B cell (primary cell): Measurements from ENCODE around the gene RBX1. TPM values are rescaled to one million over a fixed set of nuclear protein-coding genes. Genes with fewer than 3 reads are reported as not detected.

Experiments
- ATAC-seq: fragments of 200-7000 bp; cut with Tn5 transposase; one replicate; pipeline ENCODE4 v1.10.0; 2021; ENCODE audit warnings: low read depth, mild to moderate bottlenecking, moderate number of reproducible peaks, moderate library complexity
- CTCF ChIA-PET: fragments of 350-600 bp; sonication (Branson Sonifier 250); formaldehyde crosslinking; loops from one replicate; lab custom pipeline; 2021; ENCODE audit warnings: antibody characterized with exemption, inconsistent platforms; lab: Charles Lee
- POLR2A ChIA-PET: fragments of 350-600 bp; sonication (Branson Sonifier 250); formaldehyde crosslinking; loops from one replicate; lab custom pipeline; 2021; ENCODE audit warnings: antibody characterized with exemption; lab: Charles Lee
- DNase-seq: peaks from one replicate; pipeline ENCODE4 v3.0.0; 2013
- H2AFZ ChIP-seq: 2 replicates; pipeline ENCODE4 v1.6.1; 2012; ENCODE audit warnings: mild to moderate bottlenecking, low read depth, low read length; ENCODE audit not compliant: insufficient read depth, poor library complexity, severe bottlenecking
- H3K27ac ChIP-seq, 2 donors: 1 replicate in 1 of 2; 2 replicates in 1 of 2; pipeline ENCODE4 v1.5.1; 2012 to 2013; ENCODE audit warnings: low read length in 2 of 2, mild to moderate bottlenecking in 2 of 2, moderate library complexity in 1 of 2
- H3K27me3 ChIP-seq, 4 experiments: fragments of 200-600 bp in 1 of 4; sonication (generic) in 1 of 4; replicated peaks in 1 of 4; 1 replicate in 2 of 4; 2 replicates in 2 of 4; pipeline versions ENCODE4 v1.6.1 to v1.7.0; 2013 to 2016; ENCODE audit warnings: low read length in 3 of 4, mild to moderate bottlenecking in 2 of 4, mixed read lengths in 1 of 4, moderate library complexity in 1 of 4; ENCODE audit not compliant: insufficient read depth in 4 of 4, control insufficient read depth in 3 of 4; ENCODE audit errors: control extremely low read depth in 1 of 4
- H3K36me3 ChIP-seq, 2 experiments: replicated peaks in 1 of 2; 1 replicate in 1 of 2; 2 replicates in 1 of 2; pipeline versions ENCODE4 v1.6.1 to v1.7.1; 2013; ENCODE audit warnings: low read length in 1 of 2; ENCODE audit not compliant: insufficient read depth in 2 of 2, control insufficient read depth in 1 of 2; ENCODE audit errors: control extremely low read depth in 1 of 2, extremely low read depth in 1 of 2
- H3K4me1 ChIP-seq, 2 donors: fragments of 200-600 bp in 1 of 2; sonication (generic) in 1 of 2; 1 replicate in 1 of 2; 2 replicates in 1 of 2; pipeline versions ENCODE4 v1.5.1 to v1.6.1; 2013 to 2017; ENCODE audit warnings: low read length in 2 of 2; ENCODE audit not compliant: control insufficient read depth in 2 of 2, insufficient read depth in 2 of 2
- H3K4me2 ChIP-seq: replicated peaks from 2 replicates; pipeline ENCODE3; 2012; ENCODE audit warnings: mild to moderate bottlenecking, low read depth, low read length; ENCODE audit not compliant: poor library complexity, severe bottlenecking
- H3K4me3 ChIP-seq, 5 experiments: fragments of 200-600 bp in 1 of 5; sonication (generic) in 1 of 5; 1 replicate in 3 of 5; 2 replicates in 2 of 5; pipeline versions ENCODE4 v1.5.1 to v1.7.0; 2011 to 2016; ENCODE audit warnings: low read length in 4 of 5, mild to moderate bottlenecking in 4 of 5, low read depth in 2 of 5, control low read depth in 1 of 5, moderate library complexity in 1 of 5; ENCODE audit not compliant: insufficient read depth in 1 of 5; ENCODE audit errors: control extremely low read depth in 1 of 5, extremely low read depth in 1 of 5
- H3K79me2 ChIP-seq: fragments of 200-600 bp; sonication (generic); one replicate; pipeline ENCODE4 v1.6.0; 2016; ENCODE audit warnings: low read length; ENCODE audit not compliant: control insufficient read depth, insufficient read depth
- H3K9ac ChIP-seq: fragments of 200-600 bp; sonication (generic); 2 replicates; pipeline ENCODE4 v1.6.1; 2017; ENCODE audit warnings: mild to moderate bottlenecking, low read length, moderate library complexity
- H3K9me3 ChIP-seq, 3 donors: one replicate each; pipeline versions ENCODE4 v1.6.1 to v1.7.1; 2013; ENCODE audit warnings: low read length in 2 of 3; ENCODE audit not compliant: control insufficient read depth in 2 of 3, insufficient read depth in 1 of 3; ENCODE audit errors: control extremely low read depth in 1 of 3
- H4K20me1 ChIP-seq: 2 replicates; pipeline ENCODE4 v1.6.0; 2012; ENCODE audit warnings: mild to moderate bottlenecking, low read length; ENCODE audit not compliant: insufficient read depth, control insufficient read depth, poor library complexity, severe bottlenecking
- H3K27ac Mint-ChIP-seq: one replicate; pipeline ENCODE4 v1.8.0; 2021; ENCODE audit warnings: mixed read lengths
- H3K27me3 Mint-ChIP-seq: one replicate; pipeline ENCODE4 v1.8.0; 2021; ENCODE audit warnings: mixed read lengths
- H3K4me1 Mint-ChIP-seq: one replicate; pipeline ENCODE4 v1.8.0; 2021; ENCODE audit warnings: mixed read lengths
- H3K4me3 Mint-ChIP-seq: one replicate; pipeline ENCODE4 v1.8.0; 2021; ENCODE audit warnings: mixed read lengths
- H3K9me3 Mint-ChIP-seq: one replicate; pipeline ENCODE4 v1.8.0; 2022; ENCODE audit warnings: mixed read lengths; ENCODE audit not compliant: insufficient read depth
- CTCF ChIP-seq: fragments of 200-600 bp; IDR thresholded peaks from one replicate; pipeline ENCODE4 v1.8.0; 2022; ENCODE audit warnings: antibody characterized with exemption, mild to moderate bottlenecking
- EZH2 ChIP-seq: IDR thresholded peaks from 2 replicates; pipeline ENCODE4 v1.6.1; 2012; ENCODE audit warnings: borderline replicate concordance, low read depth, mild to moderate bottlenecking, moderate library complexity, low read length; ENCODE audit not compliant: insufficient read depth, poor library complexity, severe bottlenecking
- WGBS: methylation state at CpG from one replicate; pipeline ENCODE4 v1.1.5; 2013; ENCODE audit warnings: missing lambda C conversion rate; ENCODE audit not compliant: insufficient coverage; 5-methylcytosine and 5-hydroxymethylcytosine counted together
- intact Hi-C: fragments of 100-400 bp; cut with micrococcal nuclease; formaldehyde crosslinking; loops from one replicate; pipeline ENCODE4 v1.10.0; 2022
- polyA minus RNA-seq: library from RNA; depleted of rRNA, polyadenylated mRNA; stranded (reverse); fragments of >200 nt; gene quantifications from 2 replicates; pipeline ENCODE4 v1.2.3, GENCODE V29; 2012
- polyA plus RNA-seq: library from polyadenylated mRNA; depleted of rRNA; stranded (reverse); fragments of >200 nt; gene quantifications from 2 replicates; pipeline ENCODE4 v1.2.3, GENCODE V29; 2012
- total RNA-seq, 2 donors: library from RNA; stranded (reverse); fragments of 120-200 nt in 1 of 2; gene quantifications; 1 replicate in 1 of 2; 2 replicates in 1 of 2; pipeline versions ENCODE4 v1.2.3 to v1.2.4, GENCODE V29; 2013 to 2022

The RBX1 gene
- total RNA-seq (49.8 and 50.7 TPM in 2 replicates), polyA plus RNA-seq (26.8 and 31.7 TPM in 2 replicates), polyA minus RNA-seq (19.5 and 27.1 TPM in 2 replicates)
- total RNA-seq (2013) = 48.5 TPM

GRCh38 chr22:40950962-40951794, at the start of gene RBX1:
Gene RBX1, plus strand, starts transcription at chr22:40951378. Its CDS starts 21 bp downstream, at chr22:40951399.
- Mint-ChIP-seq H3K4me3 (peak within 1 kb of the TSS; percentile 100), H3K27ac (peak within 1 kb of the TSS; percentile 100), H3K4me1 (peaks cover 27% of the 10 kb centered on the region), H3K27me3 (no peaks in the 10 kb centered on the region), H3K9me3 (no peaks in the 10 kb centered on the region)
- under 1% methylated on average over 82 of the region's 86 CpGs for WGBS
- Histone ChIP-seq H3K27me3 (no peaks in the 10 kb centered on the region), H3K79me2 (peaks cover 48% of the 10 kb centered on the region), H3K27ac (peak within 1 kb of the TSS; percentile 99 to 100), H3K4me1 (peaks cover 18 to 21% of the 10 kb centered on the region in 2 donors), H3K9me3 (no peaks in the 10 kb centered on the region), H3K9ac (peak within 1 kb of the TSS; percentile 100), H3K4me2 (peak within 1 kb of the TSS; percentile 97), H2AFZ (peak within 1 kb of the TSS; percentile 77), H3K36me3 (peaks cover 0 to 26% of the 10 kb centered on the region in 2 experiments), H4K20me1 (peaks cover 8% of the 10 kb centered on the region), H3K4me3 (peak within 1 kb of the TSS; percentile 88 to 95 (median 92))
- TF ChIP-seq CTCF = no peak
- TF ChIP-seq EZH2 = no peak
- intact Hi-C loops = loop anchor here (1.0 to 5.0 kb wide), 9 partner anchors 8 to 351 kb away; partner anchors contain the start of genes L3MBTL2, MRTFA, RANGAP1 and ST13
- ChIA-PET POLR2A (interaction anchor here (0.5 to 3.3 kb wide), 18 partner anchors 9 to 1446 kb away, joined by 3 to 90 read pairs (median 4); partner anchors contain the start of genes DESI1, EP300, RANGAP1 and SREBF2), CTCF (interaction anchor here (0.9 to 3.0 kb wide), 6 partner anchors 9 to 141 kb away, joined by 3 to 39 read pairs (median 4); partner anchors contain the start of gene EP300)
- peak; percentile 82 for ATAC-seq
- DNase-seq = peak; percentile 100

- no peak overlapping the region for H3K4me3 Mint-ChIP-seq
- no peaks in the 10 kb centered on the region for H4K20me1 ChIP-seq
- H3K36me3 ChIP-seq = peaks cover 3 to 5% of the 10 kb centered on the region in 2 experiments
- ChIA-PET POLR2A (no interaction called here), CTCF (interaction anchor here (1.3 kb wide), 1 partner anchor 18 kb away, joined by 5 read pairs; no protein-coding TSS in a partner anchor)
- no peaks in the 10 kb centered on the region for H3K27me3 ChIP-seq
- H3K4me3 ChIP-seq = no peak overlapping the region
- H2AFZ ChIP-seq = no peak overlapping the region
- no peak overlapping the region for H3K9ac ChIP-seq
- H3K9me3 ChIP-seq = no peaks in the 10 kb centered on the region
- no peaks in the 10 kb centered on the region for H3K9me3 Mint-ChIP-seq
- WGBS = 100% methylated on average over 1 of the region's 1 CpG
- ATAC-seq = no peak
- TF ChIP-seq CTCF (no peak), EZH2 (no peak)
- peaks cover 2% of the 10 kb centered on the region for H3K4me1 Mint-ChIP-seq
- H3K4me2 ChIP-seq = no peak overlapping the region
- H3K27me3 Mint-ChIP-seq = no peaks in the 10 kb centered on the region
- H3K27ac Mint-ChIP-seq = no peak overlapping the region
- no peak overlapping the region for H3K27ac ChIP-seq
- no peak for DNase-seq
- intact Hi-C loops = no loop called here
- H3K79me2 ChIP-seq = no peaks in the 10 kb centered on the region
- H3K4me1 ChIP-seq = no peaks in the 10 kb centered on the region
Observed at GRCh38 chr22:40904101-40904500, 47.1 kb upstream of the RBX1 start.
